ENCODE results near the gene STPG3. TPM values are rescaled to one million over a fixed set of nuclear protein-coding genes. Genes with fewer than 3 reads are reported as not detected.

The STPG3 gene
- total RNA-seq, 5 donors from 2014 or later (not counting 1 experiment from before 2014, with no cell fraction given) = 0.54 TPM; not detected in 4

Other genes starting within 250 kb of the STPG3 start
- 100 to 1,000 TPM in 3 of 5 donors, 10 to 100 TPM in 2; 58.6 to 138 (median 121) TPM for gene ABCA2, start 223.0 kb upstream of the STPG3 start, total RNA-seq
- gene FUT7, start 219.2 kb upstream of the STPG3 start, total RNA-seq = 1 to 10 TPM; 1.1 to 7.7 (median 5.1) TPM
- 10 to 100 TPM; 32.4 to 76.7 (median 57.0) TPM for gene NPDC1, start 205.1 kb upstream of the STPG3 start, total RNA-seq
- gene ENTPD2, start 197.2 kb upstream of the STPG3 start, total RNA-seq = under 1 TPM in 1 of 5 donors, not detected in 4; 0.32 TPM
- 1 to 10 TPM in 1 of 5 donors, under 1 TPM in 4; 0.33 to 1.0 (median 0.83) TPM for gene SAPCD2, start 180.7 kb upstream of the STPG3 start, total RNA-seq
- 10 to 100 TPM; 11.3 to 32.8 (median 19.3) TPM for gene UAP1L1, start 173.8 kb upstream of the STPG3 start, total RNA-seq
- gene MAN1B1, start 164.3 kb upstream of the STPG3 start, total RNA-seq = 10 to 100 TPM; 62.0 to 91.5 (median 84.8) TPM
- gene DPP7, start 136.6 kb upstream of the STPG3 start, total RNA-seq = 100 to 1,000 TPM; 246 to 469 (median 425) TPM
- not detected for gene GRIN1, start 112.1 kb upstream of the STPG3 start, total RNA-seq
- not detected for gene LRRC26, start 81.2 kb upstream of the STPG3 start, total RNA-seq
- not detected for gene TMEM210, start 79.2 kb upstream of the STPG3 start, total RNA-seq
- 100 to 1,000 TPM; 133 to 142 (median 141) TPM for gene ANAPC2, start 62.7 kb upstream of the STPG3 start, total RNA-seq
- gene SSNA1, start 62.6 kb upstream of the STPG3 start, total RNA-seq = 10 to 100 TPM; 37.0 to 71.6 (median 64.0) TPM
- 10 to 100 TPM in 3 of 5 donors, 1 to 10 TPM in 2; 5.8 to 12.8 (median 12.1) TPM for gene TPRN, start 50.5 kb upstream of the STPG3 start, total RNA-seq
- gene TMEM203, start 45.6 kb upstream of the STPG3 start, total RNA-seq = 10 to 100 TPM; 23.7 to 44.7 (median 42.1) TPM
- 10 to 100 TPM; 27.6 to 46.7 (median 45.4) TPM for gene NDOR1, start 45.6 kb upstream of the STPG3 start, total RNA-seq
- gene RNF208, start 29.0 kb upstream of the STPG3 start, total RNA-seq = 1 to 10 TPM in 3 of 5 donors, under 1 TPM in 2; 0.56 to 1.6 (median 1.5) TPM
- gene CYSRT1, start 26.1 kb upstream of the STPG3 start, total RNA-seq = under 1 TPM in 4 of 5 donors, not detected in 1; 0.32 to 0.58 (median 0.45) TPM
- gene RNF224, start 23.8 kb upstream of the STPG3 start, total RNA-seq = not detected
- not detected for gene SLC34A3, start 20.4 kb upstream of the STPG3 start, total RNA-seq
- gene TUBB4B, start 10.0 kb upstream of the STPG3 start, total RNA-seq = 100 to 1,000 TPM in 2 of 5 donors, 10 to 100 TPM in 3; 50.6 to 118 (median 95.3) TPM
- gene NELFB, start 4.0 kb downstream of the STPG3 start, total RNA-seq = 10 to 100 TPM; 36.1 to 62.2 (median 58.8) TPM
- gene TOR4A, start 26.4 kb downstream of the STPG3 start, total RNA-seq = 1 to 10 TPM; 2.2 to 5.6 (median 3.2) TPM
- gene NRARP, start 51.0 kb downstream of the STPG3 start, total RNA-seq = 1 to 10 TPM in 4 of 5 donors, under 1 TPM in 1; 0.55 to 2.7 (median 1.7) TPM
- gene EXD3, start 171.9 kb downstream of the STPG3 start, total RNA-seq = 10 to 100 TPM; 18.5 to 43.8 (median 38.0) TPM
- gene NOXA1, start 172.1 kb downstream of the STPG3 start, total RNA-seq = 10 to 100 TPM in 2 of 5 donors, 1 to 10 TPM in 3; 6.4 to 11.7 (median 8.1) TPM
- not detected for gene ENTPD8, start 190.1 kb downstream of the STPG3 start, total RNA-seq
- 10 to 100 TPM; 40.5 to 89.5 (median 51.7) TPM for gene NSMF, start 208.0 kb downstream of the STPG3 start, total RNA-seq